GM12878 (cell line): Measurements from ENCODE around the gene SERPING1. TPM values are rescaled to one million over a fixed set of nuclear protein-coding genes. Genes with fewer than 3 reads are reported as not detected.
A peak's percentile ranks its signal among the peaks of the same experiment; 100 is the strongest.
"Not testable (repeated sequence)": the region's sequence is repeated elsewhere in the genome, so short reads cannot be mapped to it uniquely, and the experiment has no call there.

Experiments used
- ATAC-seq: fragments of 200-7000 bp; cut with Tn5 transposase; 3 replicates; pipeline ENCODE4 v1.9.1; 2020; ENCODE audit warnings: mild to moderate bottlenecking, moderate library complexity
- BruUV-seq: library from RNA; stranded (reverse); fragments of 400-500 nt; replicated peaks from 2 replicates; lab custom pipeline; 2021; lab: Mats Ljungman, UMichigan
- CTCF ChIA-PET: fragments of 300-600 bp; sonication (Branson Sonifier 250); formaldehyde crosslinking; extraction: SDS; loops from one replicate; lab custom pipeline; 2021; ENCODE audit warnings: inconsistent platforms; lab: Yijun Ruan, JAX
- POLR2A ChIA-PET: fragments of 350-600 bp; formaldehyde crosslinking; extraction: SDS; loops from one replicate; lab custom pipeline; 2021; ENCODE audit warnings: inconsistent platforms; lab: Charles Lee
- RAD21 ChIA-PET: fragments of 300-600 bp; sonication (Branson Sonifier 250); formaldehyde crosslinking; loops from one replicate; lab custom pipeline; 2023; ENCODE audit warnings: antibody characterized with exemption; ENCODE audit not compliant: unreplicated experiment; lab: Charles Lee
- SMC1A ChIA-PET: fragments of 300-600 bp; sonication (Branson Sonifier 250); formaldehyde crosslinking; loops from one replicate; lab custom pipeline; 2023; ENCODE audit not compliant: unreplicated experiment, uncharacterized antibody; lab: Charles Lee
- DNase-seq: peaks from one replicate; pipeline ENCODE4 v3.0.0-alpha.2; 2011; ENCODE audit warnings: low read depth, low spot score
- FAIRE-seq: peaks from 3 replicates; lab custom pipeline; 2011; peaks lifted over from hg19 to GRCh38; lab: Jason Lieb, UNC
- H2AFZ ChIP-seq: 2 replicates; pipeline ENCODE4 v1.6.0; 2011; ENCODE audit warnings: low read depth, low read length, control low read depth; ENCODE audit not compliant: control insufficient read depth
- H3K27ac ChIP-seq: 2 replicates; pipeline ENCODE4 v1.5.1; 2011; ENCODE audit warnings: control low read depth; ENCODE audit not compliant: control insufficient read depth, insufficient read depth
- H3K27me3 ChIP-seq, 2 experiments: replicated peaks in 1 of 2; 2 replicates each; pipeline versions ENCODE4 v1.6.0 to v1.6.1; 2011; ENCODE audit warnings: low read length in 1 of 2; ENCODE audit not compliant: control insufficient read depth in 2 of 2, insufficient read depth in 2 of 2
- H3K36me3 ChIP-seq, 2 experiments: 2 replicates each; pipeline ENCODE4 v1.5.1; 2011; ENCODE audit warnings: low read length in 1 of 2; ENCODE audit not compliant: control insufficient read depth in 2 of 2, insufficient read depth in 2 of 2
- H3K4me1 ChIP-seq: 2 replicates; pipeline ENCODE4 v1.6.1; 2011; ENCODE audit warnings: mild to moderate bottlenecking, low read length, moderate library complexity, mixed read lengths; ENCODE audit not compliant: control insufficient read depth, insufficient read depth
- H3K4me2 ChIP-seq: 2 replicates; pipeline ENCODE4 v1.6.0; 2011; ENCODE audit warnings: control low read depth; ENCODE audit not compliant: control insufficient read depth, insufficient read depth
- H3K4me3 ChIP-seq: fragments of 200-600 bp; sonication (generic); 2 replicates; pipeline ENCODE4 v1.5.1; 2016
- H3K79me2 ChIP-seq: 2 replicates; pipeline ENCODE4 v1.6.0; 2011; ENCODE audit warnings: low read length; ENCODE audit not compliant: control insufficient read depth, insufficient read depth
- H3K9ac ChIP-seq: 2 replicates; pipeline ENCODE4 v1.8.0; 2011; ENCODE audit warnings: low read length, control low read depth, mixed read lengths; ENCODE audit not compliant: control insufficient read depth, insufficient read depth
- H3K9me3 ChIP-seq: replicated peaks from 3 replicates; pipeline ENCODE4 v1.5.1; 2011; ENCODE audit warnings: mild to moderate bottlenecking, low read length; ENCODE audit not compliant: control insufficient read depth, insufficient read depth
- H4K20me1 ChIP-seq: 2 replicates; pipeline ENCODE4 v1.6.0; 2011; ENCODE audit not compliant: control insufficient read depth, insufficient read depth
- ZBED1 ChIP-seq: IDR thresholded peaks from 2 replicates; pipeline ENCODE4 v1.6.1; 2016; ENCODE audit warnings: borderline replicate concordance
- WGBS: methylation state at CpG from one replicate; pipeline ENCODE4 v1.1.6; 2016; ENCODE audit warnings: low lambda C conversion rate; ENCODE audit not compliant: insufficient replicate concordance, insufficient coverage; ENCODE audit errors: missing lambda C conversion rate; 5-methylcytosine and 5-hydroxymethylcytosine counted together
- in situ Hi-C: fragments of 300-500 bp; cut with MboI; formaldehyde crosslinking; loops from 9 replicates; pipeline ENCODE4 v1.14.3; 2018; ENCODE audit warnings: mixed read lengths
- intact Hi-C: fragments of 100-400 bp; cut with micrococcal nuclease; formaldehyde crosslinking; loops from one replicate; pipeline ENCODE4 v1.14.2; 2022; ENCODE audit not compliant: unreplicated experiment
- polyA plus RNA-seq, 11 experiments: library from polyadenylated mRNA; depleted of rRNA in 4 of 11; unstranded in 6 of 11; stranded (reverse) in 5 of 11; fragments of >200 nt; fragmentation: Nextera tagmentation in 4 of 11; fragmentation: Illumina TruSeq in 1 of 11; extraction: Ambion mirVana in 4 of 11; extraction: Trizol in 1 of 11; gene quantifications; 1 replicate in 1 of 11; 2 replicates in 10 of 11; pipeline versions ENCODE4 v1.2.1 to v1.2.3, GENCODE V29; 2011 to 2016; ENCODE audit warnings: inconsistent platforms in 2 of 11, missing spikeins in 2 of 11, low read depth in 1 of 11
- total RNA-seq, 4 experiments: library from RNA; depleted of rRNA in 3 of 4; stranded (reverse); fragments of >200 nt in 3 of 4; fragmentation: Illumina TruSeq in 1 of 4; extraction: Trizol in 1 of 4; gene quantifications; 2 replicates each; pipeline versions ENCODE4 v1.2.1 to v1.2.3, GENCODE V29; 2013 to 2021
- TF ChIP-seq, protein P1 (sequence below): fragments of 450-650 bp; IDR thresholded peaks from 2 replicates; pipeline ENCODE4 v1.6.1; 2016; ENCODE audit warnings: mild to moderate bottlenecking

SERPING1 gene
- total and polyA plus RNA-seq, 10 of the 15 experiments (the other 5 are each of a cell fraction or from before 2014, with no cell fraction given), result 0.24 to 1.4 TPM; not detected in 8

DNA sequence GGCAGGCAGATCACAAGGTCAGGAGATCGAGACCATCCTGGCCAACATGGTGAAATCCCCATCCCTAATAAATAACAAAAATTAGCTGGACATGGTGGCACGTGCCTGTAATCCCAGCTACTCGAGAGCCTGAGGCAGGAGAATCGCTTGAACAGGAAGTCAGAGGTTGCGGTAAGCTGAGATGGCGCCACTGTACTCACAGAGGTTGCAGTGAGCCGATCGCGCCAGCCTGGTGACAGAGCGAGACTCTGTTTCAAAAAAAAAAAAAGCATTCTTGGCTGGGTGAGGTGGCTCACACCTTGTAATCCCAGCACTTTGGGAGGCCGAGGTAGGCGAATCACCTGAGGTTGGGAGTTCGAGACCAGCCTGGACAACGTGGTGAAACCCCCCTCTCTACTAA, 54.7 kb downstream of the SERPING1 start:
- intact Hi-C loops, BruUV-seq, H2AFZ ChIP-seq, H4K20me1 ChIP-seq, DNase-seq, H3K27ac ChIP-seq, FAIRE-seq, ATAC-seq, H3K9me3 ChIP-seq, in situ Hi-C loops, H3K9ac ChIP-seq, H3K4me3 ChIP-seq, H3K36me3 ChIP-seq, H3K79me2 ChIP-seq, H3K4me2 ChIP-seq: not testable (repeated sequence)
- 71% methylated on average over 14 of the region's 14 CpGs for WGBS
- SMC1A ChIA-PET, result interaction anchor here (0.6 to 0.7 kb wide), 3 partner anchors 93 to 159 kb away, joined by 3 read pairs; no protein-coding TSS in a partner anchor
- POLR2A ChIA-PET, result interaction anchor here (0.9 to 1.4 kb wide), 4 partner anchors 12 to 924 kb away, joined by 3 read pairs; no protein-coding TSS in a partner anchor
- peaks cover 9 to 11% of the 10 kb centered on the region in 2 experiments; a peak in 3 of 4 replicates for H3K27me3 ChIP-seq
- RAD21 ChIA-PET, result interaction anchor here (1.1 kb wide), 1 partner anchor 148 kb away, joined by 4 read pairs; no protein-coding TSS in a partner anchor
- peaks cover 18% of the 10 kb centered on the region for H3K4me1 ChIP-seq
- CTCF ChIA-PET, result interaction anchor here (1.0 to 5.6 kb wide), 4 partner anchors 7 to 159 kb away, joined by 3 to 34 read pairs (median 4); partner anchors contain the start of gene UBE2L6

DNA sequence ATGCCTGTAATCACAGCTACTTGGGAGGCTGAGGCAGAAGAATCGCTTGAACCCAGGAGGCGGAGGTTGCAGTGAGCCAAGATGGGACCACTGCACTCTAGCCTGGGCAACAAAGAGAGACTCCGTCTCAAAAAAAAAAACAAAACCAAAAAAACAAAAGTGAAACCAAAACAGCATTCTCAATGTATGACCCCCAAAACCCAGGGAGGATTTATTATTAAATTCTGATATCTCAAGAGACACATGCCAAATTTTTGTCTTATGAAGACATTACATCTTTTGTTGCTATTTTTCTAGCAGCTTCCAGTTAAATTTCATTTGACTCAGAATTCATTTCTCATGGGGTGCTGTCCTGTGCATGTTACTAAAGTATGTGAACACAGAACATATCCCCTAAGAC, 55.2 kb downstream of the SERPING1 start:
- no peak overlapping the region for H3K4me3 ChIP-seq
- H3K9ac ChIP-seq, result no peak overlapping the region
- ChIA-PET SMC1A (interaction anchor here (0.6 kb wide), 1 partner anchor 93 kb away, joined by 3 read pairs; no protein-coding TSS in a partner anchor), RAD21 (no interaction called here), POLR2A (interaction anchor here (0.9 to 1.4 kb wide), 3 partner anchors 12 to 924 kb away, joined by 3 read pairs; no protein-coding TSS in a partner anchor), CTCF (interaction anchor here (1.3 to 5.6 kb wide), 3 partner anchors 7 to 159 kb away, joined by 3 to 34 read pairs (median 4); no protein-coding TSS in a partner anchor)
- DNase-seq, result no peak
- intact Hi-C loops, result no loop called here
- no peaks in the 10 kb centered on the region for H4K20me1 ChIP-seq
- in situ Hi-C loops, result no loop called here
- no peaks in the 10 kb centered on the region for H3K9me3 ChIP-seq
- no peak for FAIRE-seq
- no peak for ATAC-seq
- peaks cover 18% of the 10 kb centered on the region for H3K4me1 ChIP-seq
- 66% methylated on average over 3 of the region's 3 CpGs for WGBS
- no peak overlapping the region for H3K27ac ChIP-seq
- no peak overlapping the region for H3K4me2 ChIP-seq
- peaks cover 1% of the 10 kb centered on the region for H3K79me2 ChIP-seq
- no TSS peak for BruUV-seq
- H3K36me3 ChIP-seq, result no peaks in the 10 kb centered on the region
- H2AFZ ChIP-seq, result peak overlapping the region; percentile 57
- TF ChIP-seq, protein P1, sequence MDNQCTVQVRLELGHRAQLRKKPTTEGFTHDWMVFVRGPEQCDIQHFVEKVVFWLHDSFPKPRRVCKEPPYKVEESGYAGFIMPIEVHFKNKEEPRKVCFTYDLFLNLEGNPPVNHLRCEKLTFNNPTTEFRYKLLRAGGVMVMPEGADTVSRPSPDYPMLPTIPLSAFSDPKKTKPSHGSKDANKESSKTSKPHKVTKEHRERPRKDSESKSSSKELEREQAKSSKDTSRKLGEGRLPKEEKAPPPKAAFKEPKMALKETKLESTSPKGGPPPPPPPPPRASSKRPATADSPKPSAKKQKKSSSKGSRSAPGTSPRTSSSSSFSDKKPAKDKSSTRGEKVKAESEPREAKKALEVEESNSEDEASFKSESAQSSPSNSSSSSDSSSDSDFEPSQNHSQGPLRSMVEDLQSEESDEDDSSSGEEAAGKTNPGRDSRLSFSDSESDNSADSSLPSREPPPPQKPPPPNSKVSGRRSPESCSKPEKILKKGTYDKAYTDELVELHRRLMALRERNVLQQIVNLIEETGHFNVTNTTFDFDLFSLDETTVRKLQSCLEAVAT, result 0 out of 2 replicates have a peak, but pooled peaks have one; percentile 39
- TF ChIP-seq ZBED1, result no peak
- H3K27me3 ChIP-seq, result peaks cover 8 to 9% of the 10 kb centered on the region in 2 experiments; a peak in 3 of 4 replicates
